ENCODE measurements around the gene CISH. TPM values are rescaled to one million over a fixed set of nuclear protein-coding genes. Genes with fewer than 3 reads are reported as not detected.

The CISH gene
- 10 to 100 TPM; 12.9 to 36.2 (median 16.2) TPM for polyA plus RNA-seq

GRCh38 chr3:50611464-50612233 lies at the start of gene CISH:
TSS of gene CISH (minus strand) at chr3:50611774. CDS start at chr3:50611650, 124 bp downstream.
- 0 to 1% (median 1%) methylated on average over 61 to 74 of the region's 75 CpGs for WGBS, 3 donors
- no peak within 1 kb of the TSS for H3K27ac ChIP-seq (ENCODE audit: low read depth, low read length)

- 91 to 96% (median 94%) methylated on average over 10 of the region's 10 CpGs for WGBS, 3 donors
- H3K27ac ChIP-seq (ENCODE audit: low read depth, low read length), result no peak overlapping the region
These were observed 48.8 kb upstream of the CISH start for GRCh38 chr3:50660386-50660785.

- WGBS, 3 donors, result 78 to 94% (median 92%) methylated on average over 3 of the region's 3 CpGs
- no peak overlapping the region for H3K27ac ChIP-seq (ENCODE audit: low read depth, low read length)
These were observed 47.3 kb upstream of the CISH start for GRCh38 chr3:50658831-50659230.

GRCh38 chr3:50658416-50658815 lies 46.8 kb upstream of the CISH start:
- no peak overlapping the region for H3K27ac ChIP-seq (ENCODE audit: low read depth, low read length)
- 89 to 93% (median 90%) methylated on average over 6 of the region's 6 CpGs for WGBS, 3 donors

- 86 to 95% (median 90%) methylated on average over 3 of the region's 3 CpGs for WGBS, 3 donors
These were observed 46.2 kb upstream of the CISH start for GRCh38 chr3:50657816-50658215.

GRCh38 chr3:50657407-50657806 lies 45.8 kb upstream of the CISH start:
- 89 to 95% (median 94%) methylated on average over 5 of the region's 5 CpGs for WGBS, 3 donors

More at GRCh38 chr3:50657816-50658215, 46.2 kb upstream of the CISH start:
- no peak overlapping the region for H3K27ac ChIP-seq (ENCODE audit: low read depth, low read length)

GRCh38 chr3:50656417-50657195 lies 45.0 kb upstream of the CISH start:
- H3K27ac ChIP-seq (ENCODE audit: low read depth, low read length), result no peak overlapping the region
- 60 to 70% (median 68%) methylated on average over 8 of the region's 8 CpGs for WGBS, 3 donors

More at GRCh38 chr3:50657407-50657806, 45.8 kb upstream of the CISH start:
- H3K27ac ChIP-seq (ENCODE audit: low read depth, low read length), result no peak overlapping the region

GRCh38 chr3:50655009-50655830 lies 43.6 kb upstream of the CISH start:
- no peak overlapping the region for H3K27ac ChIP-seq (ENCODE audit: low read depth, low read length)
- 24 to 44% (median 29%) methylated on average over 3 of the region's 3 CpGs for WGBS, 3 donors

GRCh38 chr3:50653937-50654595 lies 42.5 kb upstream of the CISH start:
- no peak overlapping the region for H3K27ac ChIP-seq (ENCODE audit: low read depth, low read length)
- 57 to 76% (median 74%) methylated on average over 3 of the region's 3 CpGs for WGBS, 3 donors

- H3K27ac ChIP-seq (ENCODE audit: low read depth, low read length), result no peak overlapping the region
- WGBS, 3 donors, result 62 to 86% (median 82%) methylated on average over 2 of the region's 2 CpGs
These were observed 41.1 kb upstream of the CISH start for GRCh38 chr3:50652709-50653108.

- H3K27ac ChIP-seq (ENCODE audit: low read depth, low read length), result no peak overlapping the region
- WGBS, 3 donors, result 57 to 72% (median 67%) methylated on average over 7 of the region's 7 CpGs
These were observed 40.5 kb upstream of the CISH start for GRCh38 chr3:50651920-50652529.

GRCh38 chr3:50651445-50651844 lies 39.9 kb upstream of the CISH start:
- 85 to 92% (median 92%) methylated on average over 8 of the region's 8 CpGs for WGBS, 3 donors

GRCh38 chr3:50650018-50650417 lies 38.4 kb upstream of the CISH start:
- no peak overlapping the region for H3K27ac ChIP-seq (ENCODE audit: low read depth, low read length)
- 88 to 100% (median 97%) methylated on average over 1 of the region's 1 CpG for WGBS, 3 donors

More at GRCh38 chr3:50651445-50651844, 39.9 kb upstream of the CISH start:
- no peak overlapping the region for H3K27ac ChIP-seq (ENCODE audit: low read depth, low read length)

GRCh38 chr3:50649451-50649931 lies 37.9 kb upstream of the CISH start:
- whole genome bisulfite sequencing, 3 donors, result 68 to 76% (median 71%) methylated on average over 8 of the region's 8 CpGs
- H3K27ac ChIP-seq (ENCODE audit: low read depth, low read length), result no peak overlapping the region

GRCh38 chr3:50648944-50649343 lies 37.4 kb upstream of the CISH start:
- no peak overlapping the region for H3K27ac ChIP-seq (ENCODE audit: low read depth, low read length)
- 88 to 94% (median 90%) methylated on average over 2 of the region's 2 CpGs for WGBS, 3 donors

GRCh38 chr3:50648313-50648712 lies 36.7 kb upstream of the CISH start:
- H3K27ac ChIP-seq (ENCODE audit: low read depth, low read length), result no peak overlapping the region
- 65 to 67% (median 66%) methylated on average over 6 of the region's 6 CpGs for WGBS, 3 donors

GRCh38 chr3:50645378-50645777 lies 33.8 kb upstream of the CISH start:
- H3K27ac ChIP-seq (ENCODE audit: low read depth, low read length), result no peak overlapping the region

GRCh38 chr3:50644561-50644960 lies 33.0 kb upstream of the CISH start:
- no peak overlapping the region for H3K27ac ChIP-seq (ENCODE audit: low read depth, low read length)
- 60 to 81% (median 67%) methylated on average over 7 of the region's 7 CpGs for WGBS, 3 donors

More at GRCh38 chr3:50645378-50645777, 33.8 kb upstream of the CISH start:
- 83 to 93% (median 83%) methylated on average over 2 of the region's 2 CpGs for WGBS, 3 donors

Measured in adipose tissue (tissue), 3 donors.